Measurements from ENCODE around the gene ASPSCR1.

GRCh38 chr17:81980122-81980521, 2.7 kb downstream of the ASPSCR1 start:
- TF ChIP-seq POLR2A (IDR thresholded peaks at IDR 0.05; ENCODE audit: low read depth, low read length) (no peak), TAF1 (IDR thresholded peaks at IDR 0.05; ENCODE audit: low read depth, low read length) (no peak), POLR2AphosphoS5 (IDR thresholded peaks at IDR 0.05; ENCODE audit: low read depth, low read length) (no peak), PAX5 (IDR thresholded peaks at IDR 0.05; ENCODE audit: insufficient read depth, low read length, severe bottlenecking) (no peak), SPI1 (IDR thresholded peaks at IDR 0.05; ENCODE audit: low read depth, low read length) (no peak), POU2F2 (IDR thresholded peaks at IDR 0.05; ENCODE audit: low read depth, low read length) (no peak)

Measured in GM12891 (cell line).